Neural crest cell (in vitro differentiated cells): Measurements from ENCODE around the gene CLCN7. TPM values are rescaled to one million over a fixed set of nuclear protein-coding genes. Genes with fewer than 3 reads are reported as not detected.

Experiments used
- DNase-seq: peaks from one replicate; pipeline ENCODE4 v3.0.0; 2021; ENCODE audit warnings: low read depth, mixed read lengths, low spot score
- H3K27ac Mint-ChIP-seq: one replicate; pipeline ENCODE4 v1.8.0; 2021; ENCODE audit warnings: mild to moderate bottlenecking, mixed read lengths; ENCODE audit not compliant: unreplicated experiment
- H3K27me3 Mint-ChIP-seq: 2 replicates; pipeline ENCODE4 v1.8.0; 2021; ENCODE audit warnings: low read depth, mild to moderate bottlenecking, mixed read lengths
- H3K36me3 Mint-ChIP-seq: 2 replicates; pipeline ENCODE4 v1.8.0; 2021; ENCODE audit warnings: low read depth, mild to moderate bottlenecking, mixed read lengths
- H3K4me1 Mint-ChIP-seq: 2 replicates; pipeline ENCODE4 v1.8.0; 2021; ENCODE audit warnings: mixed read lengths
- H3K4me3 Mint-ChIP-seq: one replicate; pipeline ENCODE4 v1.8.0; 2021; ENCODE audit warnings: mild to moderate bottlenecking, mixed read lengths
- H3K9me3 Mint-ChIP-seq: 2 replicates; pipeline ENCODE4 v1.8.0; 2021; ENCODE audit warnings: mixed read lengths
- total RNA-seq: library from RNA; stranded (reverse); gene quantifications from 2 replicates; pipeline ENCODE4 v1.2.1, GENCODE V29; 2021
- TF ChIP-seq, protein P1 (sequence below): fragments of 200-600 bp; sonication (generic); conservative IDR thresholded peaks from 2 replicates; pipeline ENCODE4 v1.5.0; 2021; ENCODE audit warnings: antibody characterized with exemption, mild to moderate bottlenecking

Gene CLCN7
- total RNA-seq, 1 donor from 2014 or later = 82.4 TPM

DNA sequence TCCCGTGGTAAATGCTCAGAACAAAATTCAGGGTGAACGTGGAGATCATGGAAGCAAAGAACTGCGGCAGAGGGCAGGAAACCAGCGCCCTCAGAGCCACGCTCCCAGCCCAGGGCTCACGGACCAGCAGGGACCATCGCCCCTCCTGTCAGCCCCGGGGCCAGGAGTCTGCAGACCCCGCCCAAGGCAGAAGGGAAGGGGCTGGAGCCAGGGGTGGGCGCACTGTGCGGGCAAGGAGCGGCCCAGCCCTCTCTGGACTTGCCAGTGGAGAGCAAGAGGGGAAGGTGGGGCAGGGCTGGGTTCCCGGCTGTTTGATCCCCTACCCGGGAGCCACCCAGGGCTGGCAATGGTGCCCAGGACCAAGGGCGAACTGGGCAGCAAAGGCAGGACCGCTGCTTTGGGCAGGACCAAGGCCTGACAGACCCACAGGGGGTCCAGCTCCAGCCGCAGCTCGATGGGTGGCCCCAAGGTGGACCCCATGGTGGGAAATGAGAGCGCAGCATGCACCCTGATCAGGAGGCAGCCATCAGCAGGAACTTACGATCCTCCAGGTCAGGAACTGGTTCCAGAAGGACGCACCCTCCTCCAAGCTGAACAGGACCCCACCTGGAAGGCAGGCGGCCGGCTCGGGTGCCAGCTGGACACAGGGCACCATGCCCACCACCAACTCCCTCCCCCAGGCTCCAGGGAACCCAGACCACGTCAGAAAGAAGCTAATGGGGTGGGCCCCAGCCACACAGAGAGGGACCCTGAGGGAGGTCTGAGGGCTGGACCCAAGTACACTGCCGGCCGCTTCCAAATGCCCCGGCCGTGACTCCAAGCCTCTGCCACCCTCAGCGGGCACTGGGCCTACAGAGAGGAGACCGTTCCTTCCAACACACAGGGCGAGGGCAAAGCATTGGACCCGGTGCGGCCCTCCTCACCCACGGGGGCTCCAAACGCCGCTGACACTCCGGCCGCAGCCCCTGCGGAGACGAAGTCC, 19.3 kb downstream of the CLCN7 start:
- H3K27ac Mint-ChIP-seq = no peak overlapping the region
- no peak overlapping the region for H3K4me3 Mint-ChIP-seq
- no peaks in the 10 kb centered on the region for H3K4me1 Mint-ChIP-seq
- H3K36me3 Mint-ChIP-seq = no peaks in the 10 kb centered on the region
- no peak for DNase-seq
- TF ChIP-seq, protein P1, sequence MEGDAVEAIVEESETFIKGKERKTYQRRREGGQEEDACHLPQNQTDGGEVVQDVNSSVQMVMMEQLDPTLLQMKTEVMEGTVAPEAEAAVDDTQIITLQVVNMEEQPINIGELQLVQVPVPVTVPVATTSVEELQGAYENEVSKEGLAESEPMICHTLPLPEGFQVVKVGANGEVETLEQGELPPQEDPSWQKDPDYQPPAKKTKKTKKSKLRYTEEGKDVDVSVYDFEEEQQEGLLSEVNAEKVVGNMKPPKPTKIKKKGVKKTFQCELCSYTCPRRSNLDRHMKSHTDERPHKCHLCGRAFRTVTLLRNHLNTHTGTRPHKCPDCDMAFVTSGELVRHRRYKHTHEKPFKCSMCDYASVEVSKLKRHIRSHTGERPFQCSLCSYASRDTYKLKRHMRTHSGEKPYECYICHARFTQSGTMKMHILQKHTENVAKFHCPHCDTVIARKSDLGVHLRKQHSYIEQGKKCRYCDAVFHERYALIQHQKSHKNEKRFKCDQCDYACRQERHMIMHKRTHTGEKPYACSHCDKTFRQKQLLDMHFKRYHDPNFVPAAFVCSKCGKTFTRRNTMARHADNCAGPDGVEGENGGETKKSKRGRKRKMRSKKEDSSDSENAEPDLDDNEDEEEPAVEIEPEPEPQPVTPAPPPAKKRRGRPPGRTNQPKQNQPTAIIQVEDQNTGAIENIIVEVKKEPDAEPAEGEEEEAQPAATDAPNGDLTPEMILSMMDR = no peak
- no peaks in the 10 kb centered on the region for H3K9me3 Mint-ChIP-seq
- H3K27me3 Mint-ChIP-seq = no peaks in the 10 kb centered on the region

- no peaks in the 10 kb centered on the region for H3K36me3 Mint-ChIP-seq
- H3K27me3 Mint-ChIP-seq = no peaks in the 10 kb centered on the region
- TF ChIP-seq, protein P1 = no peak
- no peak overlapping the region for H3K4me3 Mint-ChIP-seq
- H3K4me1 Mint-ChIP-seq = no peaks in the 10 kb centered on the region
- no peaks in the 10 kb centered on the region for H3K9me3 Mint-ChIP-seq
- H3K27ac Mint-ChIP-seq = no peak overlapping the region
- no peak for DNase-seq
Observed at GRCh38 chr16:1454561-1454960, 20.3 kb downstream of the CLCN7 start.

DNA sequence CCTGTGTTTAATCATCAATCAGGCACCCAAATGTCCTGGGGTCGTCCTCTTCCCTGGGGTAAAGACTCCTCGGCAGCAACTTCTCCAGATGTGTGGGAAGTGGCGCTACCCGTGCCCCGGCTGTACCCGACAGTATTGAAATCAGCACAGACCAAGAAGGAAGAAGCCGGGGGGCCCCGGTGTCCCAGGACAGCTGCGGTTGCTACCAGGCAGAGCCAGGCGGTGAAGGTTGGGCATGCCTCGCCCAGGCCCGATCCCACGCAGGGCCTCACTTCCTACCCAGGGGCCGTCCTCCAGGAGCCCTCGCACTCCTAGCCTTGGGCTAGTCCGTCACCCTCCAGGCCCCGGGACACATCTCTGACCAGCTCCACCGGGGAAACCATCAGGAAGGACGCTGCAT, 21.5 kb downstream of the CLCN7 start:
- no peaks in the 10 kb centered on the region for H3K36me3 Mint-ChIP-seq

DNA sequence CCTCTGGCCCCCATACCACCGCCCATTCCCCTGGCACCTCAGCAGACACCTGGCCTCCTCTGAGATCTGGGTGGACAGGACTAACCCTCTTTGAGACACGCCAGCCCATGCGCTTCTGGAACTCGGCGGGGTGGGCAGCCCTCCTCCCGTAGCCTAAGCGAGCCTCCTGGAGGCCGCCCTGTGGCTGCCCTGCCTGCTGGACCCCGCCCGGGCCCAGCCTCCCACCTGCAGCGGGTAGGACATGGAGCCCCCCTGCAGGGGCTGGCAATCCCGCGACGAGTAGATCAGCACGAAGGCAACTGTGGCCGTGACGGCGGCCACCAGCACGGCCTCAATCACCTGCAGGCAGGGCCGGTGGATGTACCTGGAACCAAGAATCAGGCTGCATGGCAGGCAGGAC, 22.3 kb downstream of the CLCN7 start:
- Mint-ChIP-seq H3K4me3 (no peak overlapping the region), H3K36me3 (no peaks in the 10 kb centered on the region), H3K9me3 (no peaks in the 10 kb centered on the region), H3K4me1 (no peaks in the 10 kb centered on the region), H3K27me3 (no peaks in the 10 kb centered on the region), H3K27ac (no peak overlapping the region)
- TF ChIP-seq, protein P1 = no peak
- no peak for DNase-seq

More for the DNA sequence above, 21.5 kb downstream of the CLCN7 start:
- H3K4me3 Mint-ChIP-seq = no peak overlapping the region
- DNase-seq = no peak
- H3K9me3 Mint-ChIP-seq = no peaks in the 10 kb centered on the region
- no peaks in the 10 kb centered on the region for H3K4me1 Mint-ChIP-seq
- H3K27me3 Mint-ChIP-seq = no peaks in the 10 kb centered on the region
- TF ChIP-seq, protein P1 = no peak
- no peak overlapping the region for H3K27ac Mint-ChIP-seq

DNA sequence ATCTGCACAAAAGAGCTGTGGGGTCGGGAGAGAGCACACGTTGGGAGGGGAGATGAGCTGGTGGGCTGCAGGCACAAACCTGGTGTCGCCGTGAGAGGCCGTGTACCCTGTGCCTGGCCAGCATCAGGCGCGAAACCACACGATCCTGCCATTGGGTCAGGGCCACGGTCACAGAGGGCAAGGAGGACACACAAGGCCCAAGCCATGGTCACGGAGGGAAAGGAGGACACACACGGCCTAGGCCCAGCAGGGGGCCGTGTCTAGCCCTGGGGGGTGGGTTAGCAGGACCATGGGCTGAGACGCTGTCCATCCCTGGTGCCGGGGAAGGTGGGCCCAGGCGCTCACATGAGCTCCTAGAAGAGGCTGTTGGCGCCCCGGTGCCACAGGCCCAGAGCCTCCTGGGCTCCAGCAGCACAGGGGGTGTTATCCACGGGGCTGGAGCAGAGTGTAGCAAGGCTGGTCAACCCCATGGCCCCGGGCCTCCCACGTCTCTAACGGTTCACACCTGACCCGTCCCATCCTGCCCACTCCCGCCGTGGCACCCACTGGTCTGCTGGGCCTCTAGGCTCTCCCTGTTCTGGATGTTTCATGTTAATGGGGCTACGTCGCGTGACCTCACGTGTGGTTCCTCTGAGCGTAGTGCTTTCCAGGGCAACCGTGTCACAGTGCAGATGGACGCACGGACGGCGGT, 23.0 kb downstream of the CLCN7 start:
- Mint-ChIP-seq H3K27ac (no peak overlapping the region), H3K9me3 (no peaks in the 10 kb centered on the region), H3K4me3 (no peak overlapping the region), H3K36me3 (no peaks in the 10 kb centered on the region), H3K4me1 (no peaks in the 10 kb centered on the region), H3K27me3 (no peaks in the 10 kb centered on the region)
- DNase-seq = no peak
- TF ChIP-seq, protein P1 = no peak
